Measurements from ENCODE around the gene CYSTM1. TPM values are rescaled to one million over a fixed set of nuclear protein-coding genes. Genes with fewer than 3 reads are reported as not detected.
A peak's percentile ranks its signal among the peaks of the same experiment; 100 is the strongest.

The CYSTM1 gene
- total RNA-seq, 2 donors from 2014 or later: 64.9 to 89.5 TPM

GRCh38 chr5:140250386-140250785 lies 75.4 kb downstream of the CYSTM1 start:
- Histone ChIP-seq H3K4me1 (ENCODE audit: control insufficient read depth in 1 of 2, low read depth in 2 of 2) (peaks cover 4 to 25% of the 10 kb centered on the region in 2 donors), H3K27ac (no peak overlapping the region), H3K9me3 (no peaks in the 10 kb centered on the region), H3K4me3 (no peak overlapping the region), H3K36me3 (peaks cover 8% of the 10 kb centered on the region), H3K27me3 (replicated peaks; ENCODE audit: insufficient read depth) (no peaks in the 10 kb centered on the region)
- no peak for DNase-seq (ENCODE audit: low spot score)
- ATAC-seq (ENCODE audit: insufficient number of reproducible peaks, low FRiP score, low read depth): no peak
- TF ChIP-seq, protein P1, sequence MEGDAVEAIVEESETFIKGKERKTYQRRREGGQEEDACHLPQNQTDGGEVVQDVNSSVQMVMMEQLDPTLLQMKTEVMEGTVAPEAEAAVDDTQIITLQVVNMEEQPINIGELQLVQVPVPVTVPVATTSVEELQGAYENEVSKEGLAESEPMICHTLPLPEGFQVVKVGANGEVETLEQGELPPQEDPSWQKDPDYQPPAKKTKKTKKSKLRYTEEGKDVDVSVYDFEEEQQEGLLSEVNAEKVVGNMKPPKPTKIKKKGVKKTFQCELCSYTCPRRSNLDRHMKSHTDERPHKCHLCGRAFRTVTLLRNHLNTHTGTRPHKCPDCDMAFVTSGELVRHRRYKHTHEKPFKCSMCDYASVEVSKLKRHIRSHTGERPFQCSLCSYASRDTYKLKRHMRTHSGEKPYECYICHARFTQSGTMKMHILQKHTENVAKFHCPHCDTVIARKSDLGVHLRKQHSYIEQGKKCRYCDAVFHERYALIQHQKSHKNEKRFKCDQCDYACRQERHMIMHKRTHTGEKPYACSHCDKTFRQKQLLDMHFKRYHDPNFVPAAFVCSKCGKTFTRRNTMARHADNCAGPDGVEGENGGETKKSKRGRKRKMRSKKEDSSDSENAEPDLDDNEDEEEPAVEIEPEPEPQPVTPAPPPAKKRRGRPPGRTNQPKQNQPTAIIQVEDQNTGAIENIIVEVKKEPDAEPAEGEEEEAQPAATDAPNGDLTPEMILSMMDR (IDR thresholded peaks at IDR 0.05): no peak

- Histone ChIP-seq H3K4me3 (no peak overlapping the region), H3K9me3 (no peaks in the 10 kb centered on the region), H3K36me3 (peaks cover 8% of the 10 kb centered on the region), H3K4me1 (ENCODE audit: control insufficient read depth in 1 of 2, low read depth in 2 of 2) (peaks cover 4 to 21% of the 10 kb centered on the region in 2 donors), H3K27me3 (replicated peaks; ENCODE audit: insufficient read depth) (no peaks in the 10 kb centered on the region), H3K27ac (peak overlapping the region in 1 of 2 donors; percentile 55)
- TF ChIP-seq, protein P1 (IDR thresholded peaks at IDR 0.05): no peak
- DNase-seq (ENCODE audit: low spot score) (no peak), ATAC-seq (ENCODE audit: insufficient number of reproducible peaks, low FRiP score, low read depth) (peak; percentile 26)
These were observed 76.6 kb downstream of the CYSTM1 start for GRCh38 chr5:140251527-140251973.

DNA sequence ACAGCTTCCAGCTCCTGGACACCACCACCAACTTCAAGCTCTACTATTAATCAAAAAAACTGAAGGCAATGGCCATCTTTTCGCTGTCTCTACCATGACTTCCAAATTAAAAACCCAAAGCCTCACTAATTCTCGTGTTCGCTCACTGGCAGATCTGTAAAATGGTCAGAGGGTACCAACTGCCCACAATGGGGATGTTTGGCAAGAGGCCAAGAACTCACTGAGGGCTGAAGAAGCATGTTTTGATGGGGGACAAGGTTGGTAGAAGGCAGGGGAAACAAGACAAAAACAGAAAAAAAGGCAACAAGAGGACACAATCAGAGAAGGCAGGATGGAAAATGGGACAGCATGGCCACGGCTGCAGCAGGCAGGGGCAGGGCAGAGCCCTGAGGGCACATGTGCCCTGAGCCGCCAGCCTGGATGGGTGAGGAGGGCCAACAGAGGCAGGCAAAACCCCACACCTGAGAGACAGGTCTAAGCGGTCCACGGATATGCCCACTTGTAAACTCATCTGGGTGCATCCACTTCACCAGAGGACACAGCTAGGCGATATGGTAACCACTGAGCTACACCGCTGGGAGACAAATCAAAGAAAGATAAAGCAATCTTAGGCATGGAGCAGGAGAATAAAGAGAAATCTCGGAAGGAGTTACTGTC lies 77.6 kb downstream of the CYSTM1 start:
- Histone ChIP-seq H3K27me3 (replicated peaks; ENCODE audit: insufficient read depth) (no peaks in the 10 kb centered on the region), H3K27ac (peak overlapping the region in 1 of 2 donors; percentile 55), H3K4me1 (ENCODE audit: control insufficient read depth in 1 of 2, low read depth in 2 of 2) (peaks cover 0 to 15% of the 10 kb centered on the region in 2 donors), H3K9me3 (no peaks in the 10 kb centered on the region), H3K36me3 (peaks cover 8% of the 10 kb centered on the region), H3K4me3 (no peak overlapping the region)
- no peak for ATAC-seq (ENCODE audit: insufficient number of reproducible peaks, low FRiP score, low read depth)
- DNase-seq (ENCODE audit: low spot score): no peak
- TF ChIP-seq, protein P1 (IDR thresholded peaks at IDR 0.05): no peak

GRCh38 chr5:140253985-140254384 lies 79.0 kb downstream of the CYSTM1 start:
- Histone ChIP-seq H3K4me1 (ENCODE audit: control insufficient read depth in 1 of 2, low read depth in 2 of 2) (peaks cover 0 to 15% of the 10 kb centered on the region in 2 donors), H3K27me3 (replicated peaks; ENCODE audit: insufficient read depth) (no peaks in the 10 kb centered on the region), H3K9me3 (no peaks in the 10 kb centered on the region), H3K4me3 (no peak overlapping the region), H3K36me3 (peaks cover 8% of the 10 kb centered on the region), H3K27ac (no peak overlapping the region)
- DNase-seq (ENCODE audit: low spot score) (no peak), ATAC-seq (ENCODE audit: insufficient number of reproducible peaks, low FRiP score, low read depth) (no peak)
- TF ChIP-seq, protein P1 (IDR thresholded peaks at IDR 0.05): no peak

DNA sequence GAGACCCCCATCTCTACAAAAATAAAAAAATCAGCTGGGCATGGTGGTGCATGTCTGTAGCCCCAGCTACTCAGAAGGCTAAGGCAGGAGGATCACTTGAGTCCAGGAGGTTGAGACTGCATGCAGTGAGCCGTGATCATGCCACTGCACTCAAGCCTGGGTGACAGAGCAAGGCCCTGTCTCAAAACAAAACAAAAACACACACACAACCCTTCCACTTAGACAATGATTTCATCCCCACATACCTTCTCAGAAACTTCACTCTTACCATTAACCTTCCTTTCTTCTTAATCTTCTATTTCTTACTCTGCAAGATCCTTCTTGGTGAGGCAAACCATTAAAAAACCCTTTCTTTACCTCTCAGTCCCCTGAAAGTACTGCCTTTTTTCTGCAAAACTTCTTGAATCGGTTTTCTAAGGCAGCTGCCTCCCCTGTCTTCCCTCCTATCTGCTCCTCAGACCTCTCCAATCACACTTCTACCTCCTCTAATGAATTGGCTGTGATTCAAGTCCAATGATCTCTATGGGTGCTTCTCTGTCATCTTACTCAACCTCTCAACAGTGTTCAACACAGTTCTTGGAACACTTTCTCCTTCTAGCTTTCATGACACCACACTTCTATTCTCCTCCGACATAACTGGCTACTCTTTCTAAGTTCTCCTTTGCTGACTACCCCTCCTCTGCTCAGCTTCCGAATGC lies 80.6 kb downstream of the CYSTM1 start:
- Histone ChIP-seq H3K27me3 (replicated peaks; ENCODE audit: insufficient read depth) (no peaks in the 10 kb centered on the region), H3K9me3 (no peaks in the 10 kb centered on the region), H3K36me3 (peaks cover under 1% of the 10 kb centered on the region), H3K4me3 (no peak overlapping the region), H3K4me1 (ENCODE audit: control insufficient read depth in 1 of 2, low read depth in 2 of 2) (peaks cover 0 to 15% of the 10 kb centered on the region in 2 donors), H3K27ac (no peak overlapping the region)
- TF ChIP-seq, protein P1 (IDR thresholded peaks at IDR 0.05): no peak
- no peak for DNase-seq (ENCODE audit: low spot score)
- ATAC-seq (ENCODE audit: insufficient number of reproducible peaks, low FRiP score, low read depth): no peak
